GM23338 (cell line): ENCODE data around the gene RELCH. TPM values are rescaled to one million over a fixed set of nuclear protein-coding genes. Genes with fewer than 3 reads are reported as not detected.
A peak's percentile ranks its signal among the peaks of the same experiment; 100 is the strongest.

ENCODE experiments used
- ATAC-seq: fragments of 200-7000 bp; cut with Tn5 transposase; 3 replicates; pipeline ENCODE4 v1.9.1; 2020
- DNase-seq: peaks from one replicate; pipeline ENCODE4 v3.0.0-alpha.2; 2015; ENCODE audit warnings: low spot score
- H2AFZ ChIP-seq: fragments of 200-600 bp; sonication (generic); 2 replicates; pipeline ENCODE4 v1.8.0; 2016; ENCODE audit warnings: antibody characterized with exemption, mild to moderate bottlenecking, moderate library complexity
- H3F3A ChIP-seq: fragments of 200-600 bp; sonication (generic); replicated peaks from 2 replicates; pipeline ENCODE4 v1.8.0; 2017; ENCODE audit warnings: antibody characterized with exemption, mixed run types, low read depth
- H3K27ac ChIP-seq: fragments of 200-600 bp; sonication (generic); 2 replicates; pipeline ENCODE4 v1.6.1; 2016; ENCODE audit warnings: low read depth
- H3K27me3 ChIP-seq: fragments of 200-600 bp; sonication (generic); 2 replicates; pipeline ENCODE4 v1.8.0; 2016; ENCODE audit warnings: mild to moderate bottlenecking, mixed run types, moderate library complexity; ENCODE audit not compliant: insufficient read depth
- H3K36me3 ChIP-seq: fragments of 200-600 bp; sonication (generic); 2 replicates; pipeline ENCODE4 v1.8.0; 2016; ENCODE audit warnings: mild to moderate bottlenecking; ENCODE audit not compliant: insufficient read depth
- H3K4me1 ChIP-seq: fragments of 200-600 bp; sonication (generic); 2 replicates; pipeline ENCODE4 v1.8.0; 2016; ENCODE audit warnings: mild to moderate bottlenecking, moderate library complexity; ENCODE audit not compliant: insufficient read depth
- H3K4me2 ChIP-seq: fragments of 200-600 bp; sonication (generic); 2 replicates; pipeline ENCODE4 v1.7.1; 2017; ENCODE audit warnings: mixed run types
- H3K4me3 ChIP-seq: fragments of 200-600 bp; sonication (generic); 2 replicates; pipeline ENCODE4 v1.6.1; 2016; ENCODE audit warnings: mixed run types
- H3K79me2 ChIP-seq: fragments of 200-600 bp; sonication (generic); replicated peaks from 2 replicates; pipeline ENCODE4 v1.8.0; 2017; ENCODE audit warnings: mild to moderate bottlenecking; ENCODE audit not compliant: insufficient read depth
- H3K9me2 ChIP-seq: fragments of 200-600 bp; sonication (generic); 2 replicates; pipeline ENCODE4 v1.8.0; 2017; ENCODE audit not compliant: insufficient read depth
- H4K20me1 ChIP-seq: fragments of 200-600 bp; sonication (generic); replicated peaks from 2 replicates; pipeline ENCODE4 v1.8.0; 2017; ENCODE audit warnings: mild to moderate bottlenecking; ENCODE audit not compliant: insufficient read depth
- H3K27ac Mint-ChIP-seq: 2 replicates; pipeline ENCODE4 v1.8.0; 2020; ENCODE audit warnings: inconsistent platforms, mild to moderate bottlenecking, moderate library complexity, mixed read lengths
- H3K27me3 Mint-ChIP-seq: 3 replicates; pipeline ENCODE4 v1.8.0; 2022; ENCODE audit warnings: low read depth, mild to moderate bottlenecking, moderate library complexity, mixed read lengths, inconsistent platforms; ENCODE audit not compliant: insufficient read depth, poor library complexity
- H3K36me3 Mint-ChIP-seq: 3 replicates; pipeline ENCODE4 v1.8.0; 2021; ENCODE audit warnings: low read depth, mild to moderate bottlenecking, inconsistent platforms, moderate library complexity, mixed read lengths
- H3K4me1 Mint-ChIP-seq: 3 replicates; pipeline ENCODE4 v1.8.0; 2020; ENCODE audit warnings: mild to moderate bottlenecking, inconsistent platforms, mixed read lengths
- H3K4me3 Mint-ChIP-seq: 3 replicates; pipeline ENCODE4 v1.8.0; 2021; ENCODE audit warnings: moderate library complexity, mild to moderate bottlenecking, inconsistent platforms, mixed read lengths
- H3K9me3 Mint-ChIP-seq: 3 replicates; pipeline ENCODE4 v1.8.0; 2020; ENCODE audit warnings: moderate library complexity, mild to moderate bottlenecking, inconsistent platforms, mixed read lengths
- CTCF ChIP-seq, 2 experiments: fragments of 200-600 bp in 1 of 2; sonication (generic) in 1 of 2; conservative IDR thresholded peaks; 2 replicates each; pipeline versions ENCODE4 v1.5.1 to v1.6.1; 2016 to 2017; ENCODE audit warnings: antibody characterized with exemption in 2 of 2, low read depth in 2 of 2, mild to moderate bottlenecking in 2 of 2, moderate library complexity in 1 of 2
- EZH2 ChIP-seq: fragments of 200-600 bp; sonication (generic); IDR thresholded peaks from one replicate; pipeline ENCODE4 v1.8.0; 2017; ENCODE audit warnings: antibody characterized with exemption, mild to moderate bottlenecking, low read depth; ENCODE audit not compliant: unreplicated experiment
- NANOG ChIP-seq: IDR thresholded peaks from 2 replicates; pipeline ENCODE4 v1.6.1; 2016; ENCODE audit warnings: antibody characterized with exemption, borderline replicate concordance
- ZNF331 ChIP-seq: fragments of 250-450 bp; sonication (Bioruptor Pico); IDR thresholded peaks from 2 replicates; pipeline ENCODE4 v1.5.0; 2020; ENCODE audit warnings: low read depth, mild to moderate bottlenecking, moderate library complexity
- ZNF462 ChIP-seq: fragments of 250-450 bp; sonication (Bioruptor Pico); IDR thresholded peaks from 2 replicates; pipeline ENCODE4 v1.5.0; 2020; ENCODE audit warnings: mild to moderate bottlenecking, moderate library complexity
- polyA plus RNA-seq: library from polyadenylated mRNA; unstranded; fragments of >200 nt; fragmentation: Nextera tagmentation; extraction: Ambion mirVana; gene quantifications from 2 replicates; pipeline ENCODE4 v1.2.1, GENCODE V29; 2016
- total RNA-seq: library from RNA; depleted of rRNA; stranded (reverse); fragments of >200 nt; shearing (Covaris generic); gene quantifications from 2 replicates; pipeline ENCODE4 v1.2.3, GENCODE V29; 2014

RELCH gene
- total and polyA plus RNA-seq, 2 experiments from 2014 or later, result 8.8 to 56.4 TPM

GRCh38 chr18:62335494-62335893 lies 148.4 kb downstream of the RELCH start (continued):
- TF ChIP-seq ZNF462 (CRISPR knock-in tag) (no peak), NANOG (no peak)

GRCh38 chr18:62336618-62337017 lies 149.6 kb downstream of the RELCH start:
- Histone ChIP-seq H3K4me2 (no peak overlapping the region), H3K27me3 (no peaks in the 10 kb centered on the region), H3K9me2 (no peaks in the 10 kb centered on the region), H4K20me1 (no peaks in the 10 kb centered on the region; the same call in 1 of the 2 replicates), H3K79me2 (peaks cover 34% of the 10 kb centered on the region), H3K36me3 (no peaks in the 10 kb centered on the region), H3K4me1 (peaks cover 39% of the 10 kb centered on the region), H3K4me3 (no peak overlapping the region), H3K27ac (0 out of 2 replicates have a peak overlapping the region, but pooled peaks have one; percentile 26), H3F3A (no peaks in the 10 kb centered on the region; the same call in none of the 2 replicates), H2AFZ (no peak overlapping the region)
- peaks cover 8% of the 10 kb centered on the region for H3K27me3 Mint-ChIP-seq
- H3K4me1 Mint-ChIP-seq, result peaks cover 51% of the 10 kb centered on the region
- DNase-seq (no peak), ATAC-seq (no peak)
- H3K4me3 Mint-ChIP-seq, result no peak overlapping the region
- no peak overlapping the region for H3K27ac Mint-ChIP-seq
- H3K9me3 Mint-ChIP-seq, result no peaks in the 10 kb centered on the region; the same call in 2 of the 3 replicates
- no peak for TF ChIP-seq ZNF331 (CRISPR knock-in tag)
- no peak for TF ChIP-seq CTCF (conservative IDR thresholded peaks at IDR 0.05; ENCODE audit: low read depth in 2 of 2)
- no peak for TF ChIP-seq EZH2
- no peaks in the 10 kb centered on the region for H3K36me3 Mint-ChIP-seq
